H1 (cell line): ENCODE measurements around the gene RIMBP2. TPM values are rescaled to one million over a fixed set of nuclear protein-coding genes. Genes with fewer than 3 reads are reported as not detected.

Source experiments
- CTCF ChIA-PET: fragments of 300-600 bp; sonication (Branson Sonifier 250); formaldehyde crosslinking; loops from one replicate; lab custom pipeline; 2021; ENCODE audit not compliant: partially characterized antibody; lab: Charles Lee
- POLR2A ChIA-PET: fragments of 300-600 bp; sonication (Branson Sonifier 250); formaldehyde crosslinking; loops from one replicate; lab custom pipeline; 2021; ENCODE audit warnings: inconsistent platforms; ENCODE audit not compliant: partially characterized antibody; lab: Charles Lee
- DNase-seq, 2 experiments: peaks; one replicate each; pipeline versions ENCODE4 v3.0.0 to v3.0.0-alpha.2; 2010 to 2022; ENCODE audit warnings: low spot score in 2 of 2, low read depth in 1 of 2, mixed read lengths in 1 of 2
- FAIRE-seq: peaks from 2 replicates; lab custom pipeline; 2011; peaks lifted over from hg19 to GRCh38; lab: Jason Lieb, UNC
- H2AFZ ChIP-seq: 2 replicates; pipeline ENCODE4 v1.8.1; 2012; ENCODE audit warnings: low read length, inconsistent platforms
- H2AK5ac ChIP-seq: 2 replicates; pipeline ENCODE4 v1.6.1; 2013; ENCODE audit warnings: low read depth, low read length
- H2BK120ac ChIP-seq: replicated peaks from 2 replicates; pipeline ENCODE3; 2013; ENCODE audit warnings: low read depth, low read length, inconsistent platforms
- H2BK12ac ChIP-seq: 2 replicates; pipeline ENCODE4 v1.6.1; 2013; ENCODE audit warnings: low read depth, low read length
- H2BK15ac ChIP-seq: 2 replicates; pipeline ENCODE4 v1.6.1; 2013; ENCODE audit warnings: low read length
- H2BK20ac ChIP-seq: 2 replicates; pipeline ENCODE4 v1.6.1; 2013; ENCODE audit warnings: low read length
- H2BK5ac ChIP-seq: 2 replicates; pipeline ENCODE4 v1.6.1; 2013; ENCODE audit warnings: low read depth, low read length
- H3K14ac ChIP-seq: 2 replicates; pipeline ENCODE4 v1.6.1; 2013; ENCODE audit warnings: inconsistent platforms; ENCODE audit not compliant: insufficient read length
- H3K18ac ChIP-seq: 2 replicates; pipeline ENCODE4 v1.6.1; 2013; ENCODE audit warnings: low read length; ENCODE audit errors: extremely low read depth
- H3K23ac ChIP-seq: 2 replicates; pipeline ENCODE4 v1.6.1; 2013; ENCODE audit warnings: inconsistent platforms; ENCODE audit not compliant: insufficient read length
- H3K23me2 ChIP-seq: 2 replicates; pipeline ENCODE4 v1.6.1; 2013; ENCODE audit warnings: low read depth, low read length
- H3K27ac ChIP-seq: 2 replicates; pipeline ENCODE4 v1.6.1; 2011; ENCODE audit warnings: low read depth, low read length, inconsistent platforms
- H3K27me3 ChIP-seq, 4 experiments: replicated peaks in 1 of 4; 1 replicate in 1 of 4; 2 replicates in 3 of 4; pipeline versions ENCODE4 v1.6.1 to v1.8.1; 2011 to 2013; ENCODE audit warnings: low read length in 3 of 4, mild to moderate bottlenecking in 3 of 4, inconsistent platforms in 2 of 4, mixed read lengths in 2 of 4, moderate library complexity in 1 of 4; ENCODE audit not compliant: control insufficient read depth in 3 of 4, insufficient read depth in 3 of 4; ENCODE audit errors: extremely low read depth in 1 of 4
- H3K36me3 ChIP-seq, 4 experiments: 2 replicates each; pipeline versions ENCODE4 v1.6.1 to v1.8.1; 2011 to 2013; ENCODE audit warnings: mild to moderate bottlenecking in 4 of 4, low read length in 3 of 4, moderate library complexity in 2 of 4, control low read depth in 1 of 4, inconsistent platforms in 1 of 4; ENCODE audit not compliant: insufficient read depth in 4 of 4, control insufficient read depth in 2 of 4
- H3K4ac ChIP-seq: replicated peaks from 2 replicates; pipeline ENCODE3; 2013; ENCODE audit warnings: low read length, low read depth, mixed read lengths, inconsistent platforms; ENCODE audit not compliant: insufficient read length
- H3K4me1 ChIP-seq, 4 experiments: replicated peaks in 1 of 4; 1 replicate in 1 of 4; 2 replicates in 3 of 4; pipeline versions ENCODE4 v1.6.1 to v1.8.1; 2011 to 2013; ENCODE audit warnings: low read length in 3 of 4, inconsistent platforms in 2 of 4, mixed read lengths in 1 of 4; ENCODE audit not compliant: insufficient read depth in 4 of 4, control insufficient read depth in 3 of 4
- H3K4me2 ChIP-seq, 2 experiments: 2 replicates each; pipeline versions ENCODE4 v1.6.1 to v1.8.1; 2011 to 2013; ENCODE audit warnings: low read depth in 2 of 2, low read length in 2 of 2, control low read depth in 1 of 2, inconsistent platforms in 1 of 2, mild to moderate bottlenecking in 1 of 2; ENCODE audit not compliant: insufficient read depth in 1 of 2
- H3K4me3 ChIP-seq, 4 experiments: fragments of 200-600, 300-600 bp in 1 of 4; sonication (generic), shearing (Covaris generic), sonication (Bioruptor Twin) in 1 of 4; 2 replicates each; pipeline versions ENCODE4 v1.5.1 to v1.8.1; 2011 to 2016; ENCODE audit warnings: low read length in 4 of 4, low read depth in 3 of 4, control low read depth in 2 of 4, inconsistent platforms in 2 of 4, mild to moderate bottlenecking in 2 of 4, mixed read lengths in 1 of 4, moderate library complexity in 1 of 4; ENCODE audit not compliant: insufficient read depth in 2 of 4; ENCODE audit errors: extremely low read depth in 1 of 4
- H3K56ac ChIP-seq: replicated peaks from 2 replicates; pipeline ENCODE3; 2013; ENCODE audit warnings: low read depth, mild to moderate bottlenecking, mixed read lengths, low read length, inconsistent platforms; ENCODE audit not compliant: insufficient read length
- H3K79me1 ChIP-seq: 2 replicates; pipeline ENCODE4 v1.6.1; 2013; ENCODE audit warnings: low read depth, low read length, control low read depth
- H3K79me2 ChIP-seq, 2 experiments: 2 replicates each; pipeline versions ENCODE4 v1.6.1 to v1.8.1; 2012 to 2013; ENCODE audit warnings: low read length in 2 of 2, mild to moderate bottlenecking in 2 of 2, inconsistent platforms in 1 of 2; ENCODE audit not compliant: insufficient read depth in 2 of 2, control insufficient read depth in 1 of 2
- H3K9ac ChIP-seq, 4 experiments: replicated peaks in 1 of 4; 1 replicate in 1 of 4; 2 replicates in 3 of 4; pipeline versions ENCODE4 v1.6.1 to v1.8.1; 2011 to 2013; ENCODE audit warnings: low read depth in 3 of 4, low read length in 3 of 4, control low read depth in 2 of 4, mild to moderate bottlenecking in 2 of 4, moderate library complexity in 2 of 4, inconsistent platforms in 1 of 4; ENCODE audit errors: extremely low read depth in 1 of 4
- H3K9me3 ChIP-seq, 2 experiments: 2 replicates each; pipeline versions ENCODE4 v1.6.1 to v1.8.1; 2012 to 2013; ENCODE audit warnings: mild to moderate bottlenecking in 2 of 2, moderate library complexity in 2 of 2, control low read depth in 1 of 2, inconsistent platforms in 1 of 2, low read depth in 1 of 2, low read length in 1 of 2, mixed read lengths in 1 of 2; ENCODE audit not compliant: insufficient read depth in 2 of 2
- H4K20me1 ChIP-seq, 2 experiments: replicated peaks in 1 of 2; 2 replicates each; pipeline versions ENCODE3 to v1.8.1; 2011 to 2013; ENCODE audit warnings: inconsistent platforms in 2 of 2, low read length in 2 of 2, mild to moderate bottlenecking in 1 of 2; ENCODE audit not compliant: insufficient read depth in 2 of 2, control insufficient read depth in 1 of 2
- H4K5ac ChIP-seq: 2 replicates; pipeline ENCODE4 v1.6.1; 2013; ENCODE audit warnings: low read length, low read depth, mixed read lengths, inconsistent platforms; ENCODE audit not compliant: insufficient read length
- H4K8ac ChIP-seq: 2 replicates; pipeline ENCODE4 v1.8.0; 2013; ENCODE audit warnings: mild to moderate bottlenecking, moderate library complexity, low read length, inconsistent platforms; ENCODE audit not compliant: insufficient read depth; ENCODE audit errors: extremely low read depth
- H4K91ac ChIP-seq: replicated peaks from 2 replicates; pipeline ENCODE3; 2013; ENCODE audit warnings: low read length, mixed read lengths, inconsistent platforms; ENCODE audit not compliant: insufficient read length
- BRCA1 ChIP-seq: IDR thresholded peaks from 2 replicates; pipeline ENCODE4 v1.6.1; 2012; ENCODE audit warnings: low read depth, low read length, improper control_type of control experiment
- CTCF ChIP-seq, 3 experiments: IDR thresholded peaks; 1 replicate in 2 of 3; 2 replicates in 1 of 3; pipeline versions ENCODE4 v1.5.1 to v1.6.1; 2011; ENCODE audit warnings: low read length in 3 of 3, mild to moderate bottlenecking in 3 of 3, inconsistent platforms in 2 of 3, low read depth in 1 of 3, moderate library complexity in 1 of 3; ENCODE audit not compliant: insufficient read depth in 1 of 3; ENCODE audit errors: control extremely low read depth in 1 of 3
- JUND ChIP-seq: IDR thresholded peaks from 2 replicates; pipeline ENCODE4 v1.6.1; 2011; ENCODE audit warnings: mild to moderate bottlenecking, improper control_type of control experiment, low read length
- KDM1A ChIP-seq: fragments of 200-600, 300-600 bp; sonication (generic); IDR thresholded peaks from 2 replicates; pipeline ENCODE4 v1.7.1; 2016; ENCODE audit warnings: mild to moderate bottlenecking, low read length, borderline replicate concordance
- MAFK ChIP-seq: IDR thresholded peaks from 2 replicates; pipeline ENCODE4 v1.6.1; 2012; ENCODE audit warnings: low read depth, mild to moderate bottlenecking, improper control_type of control experiment, low read length
- POU5F1 ChIP-seq: IDR thresholded peaks from 2 replicates; pipeline ENCODE4 v1.6.1; 2011; ENCODE audit warnings: low read depth, mild to moderate bottlenecking, low read length, moderate library complexity
- SIRT6 ChIP-seq: IDR thresholded peaks from one replicate; pipeline ENCODE4 v1.7.1; 2012; ENCODE audit warnings: low read length, inconsistent platforms
- TAF7 ChIP-seq: optimal IDR thresholded peaks from 2 replicates; pipeline ENCODE3; 2011; ENCODE audit warnings: low read depth, mild to moderate bottlenecking, inconsistent platforms, low read length, moderate library complexity, borderline replicate concordance
- TCF12 ChIP-seq: IDR thresholded peaks from 2 replicates; pipeline ENCODE4 v1.6.1; 2011; ENCODE audit warnings: low read depth, mild to moderate bottlenecking, low read length
- WGBS, 2 experiments: shearing (Covaris generic) in 1 of 2; methylation state at CpG; one replicate each; pipeline versions ENCODE4 v1.1.6 to v1.1.7; 2013 to 2015; ENCODE audit warnings: low lambda C conversion rate in 2 of 2, mixed read lengths in 2 of 2, inconsistent platforms in 1 of 2, low coverage in 1 of 2, missing lambda C conversion rate in 1 of 2; ENCODE audit not compliant: insufficient replicate concordance in 2 of 2, insufficient coverage in 1 of 2, insufficient read length in 1 of 2; ENCODE audit errors: extremely low coverage in 1 of 2, missing lambda C conversion rate in 1 of 2; 5-methylcytosine and 5-hydroxymethylcytosine counted together
- polyA plus RNA-seq, 7 experiments: library from polyadenylated mRNA; depleted of rRNA in 3 of 7; stranded (reverse) in 5 of 7; unstranded in 2 of 7; fragments of >200 nt in 5 of 7; fragments of 200-250 nt in 2 of 7; gene quantifications; 1 replicate in 5 of 7; 2 replicates in 1 of 7; 4 replicates in 1 of 7; pipeline versions ENCODE4 v1.2.1 to v1.2.3, GENCODE V29; 2011 to 2013; ENCODE audit warnings: missing spikeins in 2 of 7, mixed read lengths in 2 of 7
- total RNA-seq: library from RNA; stranded (reverse); fragmentation: NEBNext Ultra II Directional; extraction: Animal tissue kit (Norgen Biotek cat#: 25700); gene quantifications from 2 replicates; pipeline ENCODE4 v1.2.1, GENCODE V29; 2021

The RIMBP2 gene
- total and polyA plus RNA-seq, 2 of the 8 experiments (the other 6 are each of a cell fraction or from before 2014, with no cell fraction given), result 0.18 to 0.65 TPM

DNA sequence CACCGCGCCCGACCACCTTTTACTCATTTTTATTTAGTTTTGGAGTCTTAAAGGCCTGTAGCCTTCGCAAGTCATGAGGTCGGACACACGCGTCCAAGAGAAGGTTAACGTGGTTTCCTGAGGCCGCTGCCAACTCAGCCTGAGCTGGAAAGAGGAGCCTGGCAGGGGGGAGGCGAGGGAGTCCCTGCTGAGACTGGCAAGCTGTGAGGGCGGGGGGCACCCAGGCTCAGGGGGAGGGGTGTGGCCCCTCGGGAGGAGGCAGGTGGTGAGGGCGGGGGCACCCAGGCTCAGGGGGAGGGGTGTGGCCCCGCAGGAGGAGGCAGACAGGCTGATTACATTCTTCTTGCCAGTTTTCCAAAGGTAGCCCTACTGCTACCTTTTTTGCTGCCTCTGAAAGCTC, 235.2 kb downstream of the RIMBP2 start:
- Histone ChIP-seq H4K20me1 (no peaks in the 10 kb centered on the region), H3K4me2 (no peak overlapping the region), H2AFZ (no peak overlapping the region), H3K56ac (no peak overlapping the region), H3K79me2 (no peaks in the 10 kb centered on the region), H4K91ac (no peak overlapping the region), H2AK5ac (no peak overlapping the region), H3K9me3 (no peaks in the 10 kb centered on the region), H3K27me3 (peaks cover 0 to 2% (median 0%) of the 10 kb centered on the region in 4 experiments; a peak in 1 of 7 replicates), H3K4ac (no peak overlapping the region), H3K27ac (no peak overlapping the region), H3K9ac (no peak overlapping the region), H3K36me3 (no peaks in the 10 kb centered on the region), H3K23ac (no peak overlapping the region), H2BK5ac (no peak overlapping the region), H2BK120ac (no peak overlapping the region), H3K4me1 (peaks cover 5 to 15% (median 8%) of the 10 kb centered on the region in 4 experiments), H4K5ac (no peak overlapping the region), H3K14ac (no peak overlapping the region), H2BK15ac (no peak overlapping the region), H3K18ac (no peak overlapping the region), H3K23me2 (no peaks in the 10 kb centered on the region), H4K8ac (no peak overlapping the region; the same call in 1 of the 2 replicates), H2BK12ac (no peak overlapping the region), H3K4me3 (no peak overlapping the region), H2BK20ac (no peak overlapping the region), H3K79me1 (no peaks in the 10 kb centered on the region)
- CTCF ChIA-PET, result interaction anchor here (1.3 kb wide), 1 partner anchor 154 kb away, joined by 3 read pairs; no protein-coding TSS in a partner anchor
- 89% methylated on average over 10 of the region's 14 CpGs; no CpG with 5 or more reads in 1 of the 2 experiments for WGBS, 2 experiments
- FAIRE-seq (no peak), DNase-seq (no peak)
- POLR2A ChIA-PET, result interaction anchor here (0.6 kb wide), 1 partner anchor 302 kb away, joined by 3 read pairs; no protein-coding TSS in a partner anchor
- TF ChIP-seq TCF12 (no peak), POU5F1 (no peak), TAF7 (no peak), MAFK (no peak), KDM1A (no peak), JUND (no peak), CTCF (IDR thresholded peaks at IDR 0.05; ENCODE audit: control extremely low read depth in 1 of 3, insufficient read depth in 1 of 3, low read depth in 1 of 3, low read length in 3 of 3) (no peak), BRCA1 (no peak), SIRT6 (no peak)
